H9 (cell line): ENCODE data around the gene KIAA1671. TPM values are rescaled to one million over a fixed set of nuclear protein-coding genes. Genes with fewer than 3 reads are reported as not detected.

Experiments used
- DNase-seq: peaks from one replicate; pipeline ENCODE4 v3.0.0-alpha.2; 2017
- H2AFZ ChIP-seq: one replicate; pipeline ENCODE4 v1.6.1; 2013; ENCODE audit warnings: mild to moderate bottlenecking, low read length, control low read depth, moderate library complexity
- H2AK5ac ChIP-seq: 2 replicates; pipeline ENCODE4 v1.6.1; 2013; ENCODE audit warnings: low read length, control low read depth, mixed read lengths; ENCODE audit not compliant: insufficient read length
- H2BK120ac ChIP-seq: one replicate; pipeline ENCODE4 v1.6.1; 2013; ENCODE audit warnings: low read depth, mild to moderate bottlenecking, low read length, control low read depth, inconsistent platforms; ENCODE audit not compliant: poor library complexity, severe bottlenecking
- H2BK12ac ChIP-seq: 2 replicates; pipeline ENCODE4 v1.6.1; 2013; ENCODE audit warnings: low read length, control low read depth, mixed read lengths, low read depth; ENCODE audit not compliant: insufficient read length
- H2BK15ac ChIP-seq: 2 replicates; pipeline ENCODE4 v1.6.1; 2013; ENCODE audit warnings: low read depth, low read length, control low read depth
- H2BK20ac ChIP-seq: one replicate; pipeline ENCODE4 v1.6.1; 2013; ENCODE audit warnings: low read depth, mild to moderate bottlenecking, low read length, control low read depth, inconsistent platforms; ENCODE audit not compliant: poor library complexity, severe bottlenecking
- H2BK5ac ChIP-seq: 2 replicates; pipeline ENCODE4 v1.6.1; 2013; ENCODE audit warnings: low read length, control low read depth, mixed read lengths; ENCODE audit not compliant: insufficient read length
- H3K14ac ChIP-seq: 2 replicates; pipeline ENCODE4 v1.6.1; 2013; ENCODE audit warnings: low read length, control low read depth; ENCODE audit not compliant: insufficient read depth
- H3K18ac ChIP-seq: 2 replicates; pipeline ENCODE4 v1.6.1; 2013; ENCODE audit warnings: low read depth, mild to moderate bottlenecking, mixed read lengths, low read length, control low read depth; ENCODE audit not compliant: insufficient read length
- H3K23ac ChIP-seq: 2 replicates; pipeline ENCODE4 v1.6.1; 2013; ENCODE audit warnings: low read length, control low read depth, mixed read lengths, low read depth; ENCODE audit not compliant: insufficient read length
- H3K23me2 ChIP-seq: 2 replicates; pipeline ENCODE4 v1.6.1; 2013; ENCODE audit warnings: low read depth, mild to moderate bottlenecking, mixed read lengths, low read length, control low read depth; ENCODE audit not compliant: insufficient read length, poor library complexity, severe bottlenecking
- H3K27ac ChIP-seq: 2 replicates; pipeline ENCODE4 v1.5.1; 2013; ENCODE audit warnings: low read length, control low read depth, mixed read lengths, low read depth; ENCODE audit not compliant: insufficient read length
- H3K27me3 ChIP-seq: 2 replicates; pipeline ENCODE4 v1.6.1; 2013; ENCODE audit warnings: low read length, control low read depth, inconsistent platforms; ENCODE audit not compliant: insufficient read depth
- H3K4ac ChIP-seq: 2 replicates; pipeline ENCODE4 v1.6.1; 2013; ENCODE audit warnings: low read depth, mild to moderate bottlenecking, control low read depth, inconsistent platforms, low read length, moderate library complexity
- H3K4me1 ChIP-seq: 2 replicates; pipeline ENCODE4 v1.6.1; 2013; ENCODE audit warnings: low read length, control low read depth, inconsistent platforms; ENCODE audit not compliant: insufficient read depth
- H3K4me2 ChIP-seq: 2 replicates; pipeline ENCODE4 v1.6.1; 2013; ENCODE audit warnings: low read length, control low read depth, mixed read lengths; ENCODE audit not compliant: insufficient read length, insufficient read depth
- H3K56ac ChIP-seq: 2 replicates; pipeline ENCODE4 v1.6.1; 2013; ENCODE audit warnings: low read depth, mild to moderate bottlenecking, mixed read lengths, low read length, control low read depth; ENCODE audit not compliant: insufficient read length
- H3K79me1 ChIP-seq: 2 replicates; pipeline ENCODE4 v1.6.1; 2013; ENCODE audit warnings: low read depth, mild to moderate bottlenecking, moderate library complexity, low read length, control low read depth, inconsistent platforms; ENCODE audit not compliant: insufficient read depth, poor library complexity, severe bottlenecking
- H3K79me2 ChIP-seq: 2 replicates; pipeline ENCODE4 v1.6.1; 2013; ENCODE audit warnings: low read length, control low read depth, inconsistent platforms; ENCODE audit not compliant: insufficient read depth
- H3K9ac ChIP-seq: 2 replicates; pipeline ENCODE4 v1.6.1; 2013; ENCODE audit warnings: low read length, control low read depth, mixed read lengths; ENCODE audit not compliant: insufficient read length; ENCODE audit errors: extremely low read depth
- H3K9me3 ChIP-seq: one replicate; pipeline ENCODE4 v1.6.1; 2013; ENCODE audit warnings: low read depth, low read length, inconsistent platforms; ENCODE audit not compliant: control insufficient read depth
- H3T11ph ChIP-seq: one replicate; pipeline ENCODE4 v1.6.1; 2013; ENCODE audit warnings: mild to moderate bottlenecking, low read length, control low read depth, inconsistent platforms
- H4K20me1 ChIP-seq: one replicate; pipeline ENCODE4 v1.6.1; 2013; ENCODE audit not compliant: control insufficient read depth, insufficient read length, insufficient read depth
- H4K5ac ChIP-seq: 2 replicates; pipeline ENCODE4 v1.6.1; 2013; ENCODE audit warnings: low read depth, mild to moderate bottlenecking, mixed read lengths, low read length, control low read depth; ENCODE audit not compliant: insufficient read length
- H4K8ac ChIP-seq: replicated peaks from 2 replicates; pipeline ENCODE4 v1.6.1; 2013; ENCODE audit warnings: low read length, control low read depth, mixed read lengths, low read depth; ENCODE audit not compliant: insufficient read length
- H4K91ac ChIP-seq: 2 replicates; pipeline ENCODE4 v1.6.1; 2013; ENCODE audit warnings: low read depth, mild to moderate bottlenecking, moderate library complexity, mixed read lengths, low read length, control low read depth; ENCODE audit not compliant: insufficient read length
- H3K27ac Mint-ChIP-seq, 3 experiments: 2 replicates in 2 of 3; 3 replicates in 1 of 3; pipeline ENCODE4 v1.8.0; 2020 to 2021; ENCODE audit warnings: mixed read lengths in 3 of 3, mild to moderate bottlenecking in 1 of 3, moderate library complexity in 1 of 3
- H3K27me3 Mint-ChIP-seq: 2 replicates; pipeline ENCODE4 v1.8.0; 2021; ENCODE audit warnings: low read depth, mild to moderate bottlenecking, moderate library complexity, mixed read lengths
- H3K36me3 Mint-ChIP-seq, 3 experiments: 2 replicates in 2 of 3; 3 replicates in 1 of 3; pipeline ENCODE4 v1.8.0; 2020 to 2021; ENCODE audit warnings: low read depth in 3 of 3, mixed read lengths in 3 of 3; ENCODE audit not compliant: insufficient read depth in 1 of 3
- H3K4me1 Mint-ChIP-seq, 2 experiments: 2 replicates each; pipeline ENCODE4 v1.8.0; 2020; ENCODE audit warnings: mixed read lengths in 2 of 2
- H3K4me3 Mint-ChIP-seq, 2 experiments: 2 replicates in 1 of 2; 3 replicates in 1 of 2; pipeline ENCODE4 v1.8.0; 2020 to 2021; ENCODE audit warnings: mild to moderate bottlenecking in 2 of 2, mixed read lengths in 2 of 2, moderate library complexity in 1 of 2
- H3K9me3 Mint-ChIP-seq, 2 experiments: 2 replicates in 1 of 2; 3 replicates in 1 of 2; pipeline ENCODE4 v1.8.0; 2020; ENCODE audit warnings: mild to moderate bottlenecking in 2 of 2, mixed read lengths in 2 of 2, moderate library complexity in 1 of 2
- CTCF ChIP-seq: fragments of 200-600 bp; sonication (generic); conservative IDR thresholded peaks from 3 replicates; pipeline ENCODE4 v1.8.0; 2021; ENCODE audit warnings: antibody characterized with exemption, mild to moderate bottlenecking
- WGBS: extraction: QIAGEN DNeasy Blood & Tissue Kit; methylation state at CpG from one replicate; pipeline ENCODE4 v1.1.7; 2013; ENCODE audit warnings: missing lambda C conversion rate, low lambda C conversion rate, mixed read lengths; ENCODE audit not compliant: insufficient read length; ENCODE audit errors: extremely low coverage; 5-methylcytosine and 5-hydroxymethylcytosine counted together
- total RNA-seq: library from RNA; stranded (reverse); gene quantifications from 2 replicates; pipeline ENCODE4 v1.2.1, GENCODE V29; 2021

The KIAA1671 gene
- total RNA-seq, 1 experiment from 2014 or later, result 22.6 TPM

GRCh38 chr22:25069426-25069757 lies 116.9 kb downstream of the KIAA1671 start:
- Histone ChIP-seq H2AK5ac (no peak overlapping the region), H3K23ac (no peak overlapping the region), H3K14ac (no peak overlapping the region), H3K27me3 (no peaks in the 10 kb centered on the region), H4K91ac (no peak overlapping the region), H3K9me3 (no peaks in the 10 kb centered on the region), H3K18ac (no peak overlapping the region), H4K8ac (no peak overlapping the region), H3K79me2 (no peaks in the 10 kb centered on the region), H4K20me1 (no peaks in the 10 kb centered on the region), H3K79me1 (no peaks in the 10 kb centered on the region), H4K5ac (no peak overlapping the region), H3K56ac (no peak overlapping the region), H2BK12ac (no peak overlapping the region), H3K9ac (no peak overlapping the region), H3K4ac (no peak overlapping the region), H3K27ac (no peak overlapping the region), H3T11ph (no peak overlapping the region), H2AFZ (no peak overlapping the region), H2BK20ac (no peak overlapping the region), H2BK120ac (no peak overlapping the region), H3K4me2 (no peak overlapping the region), H3K4me1 (no peaks in the 10 kb centered on the region), H2BK5ac (no peak overlapping the region), H2BK15ac (no peak overlapping the region), H3K23me2 (peaks cover 3% of the 10 kb centered on the region)
- no CpG with 5 or more reads among the region's 5 CpGs for WGBS
- no peak for TF ChIP-seq CTCF
- H3K27me3 Mint-ChIP-seq, result no peaks in the 10 kb centered on the region
- H3K27ac Mint-ChIP-seq, result no peak overlapping the region
- no peak for DNase-seq
- H3K9me3 Mint-ChIP-seq, result no peaks in the 10 kb centered on the region
- no peak overlapping the region for H3K4me3 Mint-ChIP-seq
- peaks cover 0 to 4% (median 0%) of the 10 kb centered on the region in 3 experiments; a peak in 1 of 7 replicates for H3K36me3 Mint-ChIP-seq
- peaks cover 0 to 12% of the 10 kb centered on the region in 2 experiments; a peak in 3 of 4 replicates for H3K4me1 Mint-ChIP-seq
